ENCODE data around the gene TMEM97.

- no peak for TF ChIP-seq CTCF (IDR thresholded peaks at IDR 0.05)
- no peak for TF ChIP-seq POLR2A (IDR thresholded peaks at IDR 0.05)
Measured at GRCh38 chr17:28338056-28338768, 19.2 kb downstream of the TMEM97 start.
